K562 (cell line): ENCODE results near the gene RXRA. TPM values are rescaled to one million over a fixed set of nuclear protein-coding genes. Genes with fewer than 3 reads are reported as not detected.
A peak's percentile ranks its signal among the peaks of the same experiment; 100 is the strongest.

Experiments
- ATAC-seq: fragments of 200-7000 bp; cut with Tn5 transposase; 3 replicates; pipeline ENCODE4 v1.9.1; 2020; ENCODE audit warnings: moderate library complexity
- BruUV-seq: library from RNA; stranded (reverse); fragments of 400-500 nt; replicated peaks from 2 replicates; lab custom pipeline; 2021; lab: Mats Ljungman, UMichigan
- CTCF ChIA-PET: fragments of 300-600 bp; formaldehyde crosslinking; extraction: SDS; loops from one replicate; lab custom pipeline; 2021; ENCODE audit warnings: low intra/inter-chr PET ratio; lab: Yijun Ruan, JAX
- POLR2A ChIA-PET: fragments of 300-600, 350-650 bp; sonication (Branson Sonifier 250); formaldehyde crosslinking; extraction: SDS; loops from one replicate; lab custom pipeline; 2021; ENCODE audit warnings: antibody characterized with exemption, inconsistent platforms; lab: Yijun Ruan, JAX
- DNase-seq, 4 experiments: peaks; one replicate each; pipeline versions ENCODE4 v3.0.0 to v3.0.0-alpha.2; 2011 to 2018; ENCODE audit warnings: low spot score in 3 of 4, mixed read lengths in 3 of 4; ENCODE audit errors: extremely low read depth in 1 of 4
- FAIRE-seq: peaks from 2 replicates; lab custom pipeline; 2011; peaks lifted over from hg19 to GRCh38; lab: Jason Lieb, UNC
- H2AFZ ChIP-seq: 2 replicates; pipeline ENCODE4 v1.6.0; 2011; ENCODE audit warnings: low read depth, low read length, control low read depth, inconsistent platforms
- H3K27ac ChIP-seq: fragments of 200-600 bp; 3 replicates; pipeline ENCODE4 v1.8.0; 2011; ENCODE audit warnings: low read depth, mild to moderate bottlenecking, control low read depth, inconsistent platforms, low read length, moderate library complexity, mixed read lengths; ENCODE audit errors: extremely low read depth
- H3K27me3 ChIP-seq, 2 experiments: fragments of 300-600 bp in 1 of 2; 2 replicates in 1 of 2; 3 replicates in 1 of 2; pipeline versions ENCODE4 v1.6.0 to v1.8.0; 2011; ENCODE audit warnings: inconsistent platforms in 2 of 2, low read length in 2 of 2, mild to moderate bottlenecking in 1 of 2, mixed read lengths in 1 of 2, moderate library complexity in 1 of 2; ENCODE audit not compliant: control insufficient read depth in 2 of 2, insufficient read depth in 2 of 2
- H3K36me3 ChIP-seq: fragments of 300-600 bp; 3 replicates; pipeline ENCODE4 v1.8.0; 2011; ENCODE audit warnings: mild to moderate bottlenecking, low read length, inconsistent platforms; ENCODE audit not compliant: control insufficient read depth, insufficient read depth
- H3K4me1 ChIP-seq, 2 experiments: fragments of 200-600 bp in 1 of 2; replicated peaks in 1 of 2; 2 replicates in 1 of 2; 3 replicates in 1 of 2; pipeline versions ENCODE4 v1.5.1 to v1.8.0; 2011; ENCODE audit warnings: inconsistent platforms in 2 of 2, low read length in 2 of 2, mild to moderate bottlenecking in 1 of 2, mixed read lengths in 1 of 2, moderate library complexity in 1 of 2; ENCODE audit not compliant: control insufficient read depth in 2 of 2, insufficient read depth in 2 of 2
- H3K4me2 ChIP-seq: 2 replicates; pipeline ENCODE4 v1.6.1; 2011; ENCODE audit warnings: low read length, control low read depth, inconsistent platforms, mixed read lengths; ENCODE audit not compliant: insufficient read depth
- H3K4me3 ChIP-seq: fragments of 200-600 bp; sonication (generic), shearing (Covaris generic); 2 replicates; pipeline ENCODE4 v1.5.1; 2016; ENCODE audit warnings: control low read depth, inconsistent platforms
- H3K79me2 ChIP-seq: fragments of 200-600 bp; 3 replicates; pipeline ENCODE4 v1.8.0; 2011; ENCODE audit warnings: low read length, inconsistent platforms; ENCODE audit not compliant: control insufficient read depth, insufficient read depth
- H3K9ac ChIP-seq, 2 experiments: 2 replicates each; pipeline versions ENCODE4 v1.6.0 to v1.6.1; 2011; ENCODE audit warnings: low read depth in 2 of 2, low read length in 2 of 2, control low read depth in 1 of 2, inconsistent platforms in 1 of 2, mild to moderate bottlenecking in 1 of 2, mixed read lengths in 1 of 2; ENCODE audit not compliant: insufficient read depth in 1 of 2
- H3K9me1 ChIP-seq: one replicate; pipeline ENCODE4 v1.6.0; 2011; ENCODE audit warnings: inconsistent platforms, mild to moderate bottlenecking, low read length, moderate library complexity; ENCODE audit not compliant: control insufficient read depth, insufficient read depth
- H3K9me3 ChIP-seq: replicated peaks from 2 replicates; pipeline ENCODE4 v1.5.1; 2011; ENCODE audit warnings: low read depth, low read length, inconsistent platforms; ENCODE audit not compliant: control insufficient read depth, insufficient read depth
- H4K20me1 ChIP-seq: replicated peaks from 2 replicates; pipeline ENCODE4 v1.6.1; 2011; ENCODE audit warnings: low read length, inconsistent platforms, mixed read lengths; ENCODE audit not compliant: control insufficient read depth, insufficient read depth
- CBX5 ChIP-seq: IDR thresholded peaks from 2 replicates; pipeline ENCODE4 v1.6.1; 2014; ENCODE audit warnings: low read depth, borderline replicate concordance
- HMG20B ChIP-seq: fragments of 250-450 bp; sonication (Bioruptor Pico); IDR thresholded peaks from 2 replicates; pipeline ENCODE4 v1.5.0; 2021; ENCODE audit warnings: mild to moderate bottlenecking
- KAT8 ChIP-seq: fragments of 450-650 bp; IDR thresholded peaks from 2 replicates; pipeline ENCODE4 v1.6.1; 2016; ENCODE audit warnings: low read depth, mild to moderate bottlenecking
- MAX ChIP-seq: sonication (generic); formaldehyde crosslinking; IDR thresholded peaks from 2 replicates; pipeline ENCODE4 v1.9.0; 2022; ENCODE audit warnings: mild to moderate bottlenecking, missing genetic modification reagents
- TAL1 ChIP-seq: fragments of 450-650 bp; IDR thresholded peaks from 2 replicates; pipeline ENCODE4 v1.6.1; 2016; ENCODE audit warnings: mild to moderate bottlenecking
- TCFL5 ChIP-seq: fragments of 250-450 bp; sonication (Bioruptor Pico); conservative IDR thresholded peaks from 2 replicates; pipeline ENCODE4 v1.6.1; 2021; ENCODE audit warnings: mild to moderate bottlenecking, moderate library complexity, matching md5 sums
- XRCC5 ChIP-seq: fragments of 200-400 bp; formaldehyde crosslinking; IDR thresholded peaks from 2 replicates; pipeline ENCODE4 v1.6.1; 2017; ENCODE audit warnings: low read depth, mild to moderate bottlenecking, low read length
- WGBS: fragments of 100-300 bp; shearing (Covaris generic); methylation state at CpG from one replicate; pipeline ENCODE4 v1.1.6; 2016; ENCODE audit warnings: low coverage, mixed read lengths; ENCODE audit not compliant: insufficient coverage; ENCODE audit errors: missing lambda C conversion rate; 5-methylcytosine and 5-hydroxymethylcytosine counted together
- in situ Hi-C: fragments of 300-500 bp; cut with MboI; formaldehyde crosslinking; loops from 4 replicates; pipeline ENCODE4 v1.15.0; 2018; ENCODE audit warnings: inconsistent platforms, mixed read lengths
- intact Hi-C: fragments of 100-400 bp; cut with micrococcal nuclease; formaldehyde crosslinking; loops from 2 replicates; pipeline ENCODE4 v1.14.2; 2022
- polyA plus RNA-seq, 8 experiments: library from polyadenylated mRNA; depleted of rRNA in 4 of 8; stranded (reverse) in 5 of 8; unstranded in 3 of 8; fragments of >200 nt; fragmentation: Nextera tagmentation in 2 of 8; fragmentation: Illumina TruSeq in 1 of 8; extraction: Ambion mirVana in 2 of 8; extraction: Trizol in 1 of 8; gene quantifications; 2 replicates each; pipeline versions ENCODE4 v1.2.1 to v1.2.3, GENCODE V29; 2011 to 2014; ENCODE audit warnings: inconsistent platforms in 1 of 8, missing spikeins in 1 of 8
- total RNA-seq, 7 experiments: library from RNA; depleted of rRNA in 6 of 7; stranded (reverse); fragments of >200 nt in 6 of 7; fragmentation: Illumina TruSeq in 2 of 7; extraction: Trizol in 2 of 7; gene quantifications; 2 replicates each; pipeline versions ENCODE4 v1.2.1 to v1.2.3, GENCODE V29; 2011 to 2021; ENCODE audit warnings: low replicate concordance in 1 of 7
- TF ChIP-seq, protein P1 (sequence below): fragments of 200-800 bp; sonication (Bioruptor generic); IDR thresholded peaks from 2 replicates; pipeline ENCODE4 v1.6.1; 2017; ENCODE audit warnings: missing genetic modification characterization, missing compliant biosample characterization

The RXRA gene
- total and polyA plus RNA-seq, 9 of the 15 experiments (the other 6 are each of a cell fraction or from before 2014, with no cell fraction given): 0.35 to 23.6 (median 4.6) TPM

DNA sequence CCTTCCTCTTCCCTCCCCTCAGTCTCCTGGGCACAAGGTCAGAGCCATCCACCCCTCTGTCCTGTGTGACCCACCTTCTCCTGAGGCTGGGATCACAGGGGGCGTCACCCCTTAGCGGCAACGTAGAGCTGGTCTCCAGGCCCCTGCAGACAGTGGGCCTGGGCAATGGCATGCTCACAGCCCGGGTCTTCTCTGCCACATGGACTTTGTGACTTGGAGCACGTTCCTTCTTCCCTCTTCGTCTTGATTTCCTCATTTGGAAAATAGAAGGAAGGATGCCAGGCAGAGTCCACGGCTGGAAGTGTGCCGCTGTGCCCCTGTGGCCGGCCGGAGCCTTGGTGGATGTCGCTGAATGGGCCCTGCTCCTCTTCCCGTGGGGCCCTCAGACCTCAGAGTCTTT lies 10.0 kb downstream of the RXRA start:
- H4K20me1 ChIP-seq: peaks cover 39% of the 10 kb centered on the region
- H3K9me3 ChIP-seq: no peaks in the 10 kb centered on the region
- peaks cover 9% of the 10 kb centered on the region for H3K9me1 ChIP-seq
- no peak overlapping the region for H3K27ac ChIP-seq
- CTCF ChIA-PET: no interaction called here
- H3K79me2 ChIP-seq: peaks cover 91% of the 10 kb centered on the region
- intact Hi-C loops (no loop called here), in situ Hi-C loops (no loop called here)
- ATAC-seq (no peak), DNase-seq (no peak), FAIRE-seq (no peak)
- H3K27me3 ChIP-seq: no peaks in the 10 kb centered on the region
- H3K4me2 ChIP-seq: no peak overlapping the region
- H3K4me3 ChIP-seq: no peak overlapping the region
- no TSS peak for BruUV-seq
- TF ChIP-seq KAT8 (no peak), XRCC5 (no peak), TCFL5 (CRISPR knock-in tag) (no peak), MAX (CRISPR knock-in tag) (no peak), TAL1 (no peak), HMG20B (no peak), CBX5 (no peak)
- TF ChIP-seq, protein P1, sequence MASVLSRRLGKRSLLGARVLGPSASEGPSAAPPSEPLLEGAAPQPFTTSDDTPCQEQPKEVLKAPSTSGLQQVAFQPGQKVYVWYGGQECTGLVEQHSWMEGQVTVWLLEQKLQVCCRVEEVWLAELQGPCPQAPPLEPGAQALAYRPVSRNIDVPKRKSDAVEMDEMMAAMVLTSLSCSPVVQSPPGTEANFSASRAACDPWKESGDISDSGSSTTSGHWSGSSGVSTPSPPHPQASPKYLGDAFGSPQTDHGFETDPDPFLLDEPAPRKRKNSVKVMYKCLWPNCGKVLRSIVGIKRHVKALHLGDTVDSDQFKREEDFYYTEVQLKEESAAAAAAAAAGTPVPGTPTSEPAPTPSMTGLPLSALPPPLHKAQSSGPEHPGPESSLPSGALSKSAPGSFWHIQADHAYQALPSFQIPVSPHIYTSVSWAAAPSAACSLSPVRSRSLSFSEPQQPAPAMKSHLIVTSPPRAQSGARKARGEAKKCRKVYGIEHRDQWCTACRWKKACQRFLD (CRISPR knock-in tag): no peak
- H3K9ac ChIP-seq: peak overlapping the region in 1 of 2 experiments; percentile 80; a peak in 1 of 4 replicates
- POLR2A ChIA-PET: interaction anchor here (1.0 kb wide), 1 partner anchor 9 kb away, joined by 3 read pairs; no protein-coding TSS in a partner anchor
- 93% methylated on average over 4 of the region's 12 CpGs for WGBS
- no peaks in the 10 kb centered on the region; the same call in 2 of the 3 replicates for H3K36me3 ChIP-seq
- H2AFZ ChIP-seq: no peak overlapping the region
- H3K4me1 ChIP-seq: peaks cover 33 to 100% of the 10 kb centered on the region in 2 experiments
